ENCODE measurements around the gene PRDM15. TPM values are rescaled to one million over a fixed set of nuclear protein-coding genes. Genes with fewer than 3 reads are reported as not detected.

The PRDM15 gene
- total RNA-seq, 2 donors from 2014 or later: 6.7 to 18.1 TPM

DNA sequence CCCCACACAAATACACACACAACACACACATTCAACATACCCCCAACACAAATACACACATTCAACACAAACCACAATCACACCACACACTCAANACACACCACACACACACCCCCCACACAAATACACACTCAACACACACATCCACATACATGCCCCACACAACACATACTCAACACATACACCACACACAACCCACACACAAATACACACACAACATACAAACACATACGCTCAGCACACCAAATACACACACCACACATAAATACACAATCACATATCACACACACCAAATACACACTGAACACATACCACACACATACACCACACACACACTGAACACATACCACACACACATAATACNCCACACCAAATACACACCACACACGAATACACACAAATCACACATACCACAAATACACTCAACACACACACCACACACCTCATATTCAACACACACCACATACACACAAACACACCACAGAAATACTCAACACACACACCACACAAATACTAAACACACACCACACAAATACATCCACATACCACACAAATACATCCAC lies 48.9 kb downstream of the PRDM15 start:
- TF ChIP-seq, protein P1, sequence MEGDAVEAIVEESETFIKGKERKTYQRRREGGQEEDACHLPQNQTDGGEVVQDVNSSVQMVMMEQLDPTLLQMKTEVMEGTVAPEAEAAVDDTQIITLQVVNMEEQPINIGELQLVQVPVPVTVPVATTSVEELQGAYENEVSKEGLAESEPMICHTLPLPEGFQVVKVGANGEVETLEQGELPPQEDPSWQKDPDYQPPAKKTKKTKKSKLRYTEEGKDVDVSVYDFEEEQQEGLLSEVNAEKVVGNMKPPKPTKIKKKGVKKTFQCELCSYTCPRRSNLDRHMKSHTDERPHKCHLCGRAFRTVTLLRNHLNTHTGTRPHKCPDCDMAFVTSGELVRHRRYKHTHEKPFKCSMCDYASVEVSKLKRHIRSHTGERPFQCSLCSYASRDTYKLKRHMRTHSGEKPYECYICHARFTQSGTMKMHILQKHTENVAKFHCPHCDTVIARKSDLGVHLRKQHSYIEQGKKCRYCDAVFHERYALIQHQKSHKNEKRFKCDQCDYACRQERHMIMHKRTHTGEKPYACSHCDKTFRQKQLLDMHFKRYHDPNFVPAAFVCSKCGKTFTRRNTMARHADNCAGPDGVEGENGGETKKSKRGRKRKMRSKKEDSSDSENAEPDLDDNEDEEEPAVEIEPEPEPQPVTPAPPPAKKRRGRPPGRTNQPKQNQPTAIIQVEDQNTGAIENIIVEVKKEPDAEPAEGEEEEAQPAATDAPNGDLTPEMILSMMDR (IDR thresholded peaks at IDR 0.05): no peak
- no peak for TF ChIP-seq POLR2A (IDR thresholded peaks at IDR 0.05)
- no peak for DNase-seq (ENCODE audit: low spot score)
- Histone ChIP-seq H3K27ac (no peak overlapping the region), H3K36me3 (no peaks in the 10 kb centered on the region), H3K4me3 (no peak overlapping the region), H3K27me3 (replicated peaks; ENCODE audit: insufficient read depth) (no peaks in the 10 kb centered on the region), H3K4me1 (replicated peaks) (no peaks in the 10 kb centered on the region), H3K9me3 (no peaks in the 10 kb centered on the region)
- WGBS: 97% methylated on average over 2 of the region's 2 CpGs
- intact Hi-C loops (cut with DNase I): no loop called here

DNA sequence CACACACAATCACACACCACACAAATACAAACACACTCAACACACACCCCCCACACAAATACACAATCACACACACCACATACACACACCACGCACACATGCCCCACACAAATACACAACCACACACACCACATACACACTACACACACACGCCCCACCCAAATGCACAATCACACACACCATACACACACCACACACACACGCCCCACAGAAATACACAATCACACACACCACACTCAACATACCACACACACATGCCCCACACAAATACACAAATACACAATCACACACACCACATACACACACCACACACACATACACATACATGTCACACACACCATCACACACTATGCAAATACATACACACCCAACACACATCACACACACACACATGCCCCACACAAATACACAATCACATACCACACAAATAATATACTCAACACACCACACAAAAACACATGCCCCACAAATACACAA lies 50.2 kb downstream of the PRDM15 start:
- no peak for DNase-seq (ENCODE audit: low spot score)
- 65% methylated on average over 3 of the region's 3 CpGs for WGBS
- Histone ChIP-seq H3K36me3 (no peaks in the 10 kb centered on the region), H3K27ac (no peak overlapping the region), H3K9me3 (no peaks in the 10 kb centered on the region), H3K4me1 (replicated peaks) (no peaks in the 10 kb centered on the region), H3K27me3 (replicated peaks; ENCODE audit: insufficient read depth) (no peaks in the 10 kb centered on the region), H3K4me3 (no peak overlapping the region)
- intact Hi-C loops (cut with DNase I): no loop called here
- no peak for TF ChIP-seq POLR2AphosphoS5 (IDR thresholded peaks at IDR 0.05)
- TF ChIP-seq, protein P1 (IDR thresholded peaks at IDR 0.05): no peak
- TF ChIP-seq POLR2A (IDR thresholded peaks at IDR 0.05): no peak

GRCh38 chr21:41827951-41828883 lies 50.9 kb downstream of the PRDM15 start:
- Histone ChIP-seq H3K36me3 (no peaks in the 10 kb centered on the region), H3K4me1 (replicated peaks) (no peaks in the 10 kb centered on the region), H3K27ac (no peak overlapping the region), H3K4me3 (no peak overlapping the region), H3K9me3 (no peaks in the 10 kb centered on the region), H3K27me3 (replicated peaks; ENCODE audit: insufficient read depth) (no peaks in the 10 kb centered on the region)
- whole genome bisulfite sequencing: 85% methylated on average over 42 of the region's 42 CpGs
- intact Hi-C loops (cut with DNase I): no loop called here
- TF ChIP-seq POLR2A (IDR thresholded peaks at IDR 0.05) (no peak), POLR2AphosphoS5 (IDR thresholded peaks at IDR 0.05) (no peak)
- TF ChIP-seq, protein P1 (IDR thresholded peaks at IDR 0.05): no peak
- no peak for DNase-seq (ENCODE audit: low spot score)

DNA sequence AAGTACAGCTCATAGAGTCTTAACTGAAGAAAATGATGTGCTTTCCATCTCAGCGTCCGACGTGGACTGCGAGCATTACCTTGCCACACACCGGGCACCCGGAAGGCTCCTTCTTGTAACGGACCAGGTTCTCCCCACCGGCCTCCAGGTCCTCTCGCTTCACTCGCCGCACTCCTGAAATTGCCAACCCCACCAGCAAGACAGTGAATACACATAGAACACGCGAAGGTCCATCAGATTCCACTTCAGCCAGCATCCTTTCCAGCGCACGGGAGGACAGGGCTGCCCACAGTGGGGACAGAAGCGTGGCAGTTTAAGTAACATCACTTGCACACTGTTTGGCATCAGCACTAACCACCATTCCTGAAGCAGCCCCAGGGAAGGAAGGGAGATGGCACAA lies 53.3 kb downstream of the PRDM15 start:
- no peak for DNase-seq (ENCODE audit: low spot score)
- no peak overlapping the region for H3K4me3 ChIP-seq
- 92% methylated on average over 16 of the region's 16 CpGs for WGBS
- intact Hi-C loops (cut with DNase I): no loop called here
- H3K27me3 ChIP-seq (replicated peaks; ENCODE audit: insufficient read depth): no peaks in the 10 kb centered on the region
- H3K4me1 ChIP-seq (replicated peaks): no peaks in the 10 kb centered on the region
- H3K36me3 ChIP-seq: no peaks in the 10 kb centered on the region
- no peak overlapping the region for H3K27ac ChIP-seq
- no peaks in the 10 kb centered on the region for H3K9me3 ChIP-seq
- no peak for TF ChIP-seq POLR2AphosphoS5 (IDR thresholded peaks at IDR 0.05)
- no peak for TF ChIP-seq POLR2A (IDR thresholded peaks at IDR 0.05)
- TF ChIP-seq, protein P1 (IDR thresholded peaks at IDR 0.05): no peak

Measured in prostate gland (tissue), 2 donors.